Measurements from ENCODE around the gene CD5L. TPM values are rescaled to one million over a fixed set of nuclear protein-coding genes. Genes with fewer than 3 reads are reported as not detected.

Gene CD5L
- total RNA-seq, 1 donor from 2014 or later: not detected

GRCh38 chr1:157831968-157832626 is 9.5 kb downstream of the CD5L start:
- Mint-ChIP-seq H3K4me1 (ENCODE audit: unreplicated experiment) (no peaks in the 10 kb centered on the region), H3K9me3 (ENCODE audit: unreplicated experiment) (no peaks in the 10 kb centered on the region), H3K27ac (ENCODE audit: unreplicated experiment) (no peak overlapping the region), H3K27me3 (ENCODE audit: unreplicated experiment) (peaks cover 3% of the 10 kb centered on the region), H3K36me3 (ENCODE audit: low read depth, unreplicated experiment) (no peaks in the 10 kb centered on the region), H3K4me3 (ENCODE audit: unreplicated experiment) (no peak overlapping the region)
- no peak for TF ChIP-seq CTCF (IDR thresholded peaks at IDR 0.05; ENCODE audit: unreplicated experiment)
- DNase-seq (ENCODE audit: low spot score): no peak

GRCh38 chr1:157830887-157831286 is 10.7 kb downstream of the CD5L start:
- no peak overlapping the region for H3K4me3 Mint-ChIP-seq (ENCODE audit: unreplicated experiment)
- no peak for DNase-seq (ENCODE audit: low spot score)
- H3K27me3 Mint-ChIP-seq (ENCODE audit: unreplicated experiment): peaks cover 3% of the 10 kb centered on the region
- no peak for TF ChIP-seq CTCF (IDR thresholded peaks at IDR 0.05; ENCODE audit: unreplicated experiment)
- H3K9me3 Mint-ChIP-seq (ENCODE audit: unreplicated experiment): no peaks in the 10 kb centered on the region
- H3K36me3 Mint-ChIP-seq (ENCODE audit: low read depth, unreplicated experiment): no peaks in the 10 kb centered on the region
- no peaks in the 10 kb centered on the region for H3K4me1 Mint-ChIP-seq (ENCODE audit: unreplicated experiment)
- no peak overlapping the region for H3K27ac Mint-ChIP-seq (ENCODE audit: unreplicated experiment)

- Mint-ChIP-seq H3K27ac (ENCODE audit: unreplicated experiment) (no peak overlapping the region), H3K4me1 (ENCODE audit: unreplicated experiment) (no peaks in the 10 kb centered on the region), H3K4me3 (ENCODE audit: unreplicated experiment) (no peak overlapping the region), H3K36me3 (ENCODE audit: low read depth, unreplicated experiment) (no peaks in the 10 kb centered on the region), H3K9me3 (ENCODE audit: unreplicated experiment) (no peaks in the 10 kb centered on the region), H3K27me3 (ENCODE audit: unreplicated experiment) (peaks cover 3% of the 10 kb centered on the region)
- no peak for TF ChIP-seq CTCF (IDR thresholded peaks at IDR 0.05; ENCODE audit: unreplicated experiment)
- DNase-seq (ENCODE audit: low spot score): no peak
These were observed 11.9 kb downstream of the CD5L start for GRCh38 chr1:157829711-157830110.

GRCh38 chr1:157829210-157829609 is 12.4 kb downstream of the CD5L start:
- H3K4me1 Mint-ChIP-seq (ENCODE audit: unreplicated experiment): no peaks in the 10 kb centered on the region
- H3K9me3 Mint-ChIP-seq (ENCODE audit: unreplicated experiment): no peaks in the 10 kb centered on the region
- no peaks in the 10 kb centered on the region for H3K36me3 Mint-ChIP-seq (ENCODE audit: low read depth, unreplicated experiment)
- no peak for DNase-seq (ENCODE audit: low spot score)
- H3K27ac Mint-ChIP-seq (ENCODE audit: unreplicated experiment): no peak overlapping the region
- TF ChIP-seq CTCF (IDR thresholded peaks at IDR 0.05; ENCODE audit: unreplicated experiment): no peak
- no peak overlapping the region for H3K4me3 Mint-ChIP-seq (ENCODE audit: unreplicated experiment)
- peaks cover 3% of the 10 kb centered on the region for H3K27me3 Mint-ChIP-seq (ENCODE audit: unreplicated experiment)

GRCh38 chr1:157820299-157820698 is 21.3 kb downstream of the CD5L start:
- no peak overlapping the region for H3K4me3 Mint-ChIP-seq (ENCODE audit: unreplicated experiment)
- H3K27me3 Mint-ChIP-seq (ENCODE audit: unreplicated experiment): no peaks in the 10 kb centered on the region
- no peaks in the 10 kb centered on the region for H3K36me3 Mint-ChIP-seq (ENCODE audit: low read depth, unreplicated experiment)
- no peaks in the 10 kb centered on the region for H3K4me1 Mint-ChIP-seq (ENCODE audit: unreplicated experiment)
- H3K27ac Mint-ChIP-seq (ENCODE audit: unreplicated experiment): no peak overlapping the region
- no peak for TF ChIP-seq CTCF (IDR thresholded peaks at IDR 0.05; ENCODE audit: unreplicated experiment)
- no peak for DNase-seq (ENCODE audit: low spot score)
- no peaks in the 10 kb centered on the region for H3K9me3 Mint-ChIP-seq (ENCODE audit: unreplicated experiment)
